ENCODE results near the gene SGMS1. TPM values are rescaled to one million over a fixed set of nuclear protein-coding genes. Genes with fewer than 3 reads are reported as not detected.
"Not testable (repeated sequence)": the region's sequence is repeated elsewhere in the genome, so short reads cannot be mapped to it uniquely, and the experiment has no call there.

Gene SGMS1
- total and polyA plus RNA-seq, 8 donors = 47.0 to 58.1 (median 54.0) TPM

- Histone ChIP-seq H3K36me3 (no peaks in the 10 kb centered on the region), H3K27me3 (no peaks in the 10 kb centered on the region), H3K4me1 (no peaks in the 10 kb centered on the region), H3K27ac (no peak overlapping the region), H3K9me3 (no peaks in the 10 kb centered on the region), H3K4me3 (no peak overlapping the region)
- intact Hi-C loops (cut with DNase I) = no loop called here
- DNase-seq = no peak
- TF ChIP-seq CTCF (IDR thresholded peaks at IDR 0.05) = no peak
- no peak for ATAC-seq
Measured at GRCh38 chr10:50271564-50272250, 352.0 kb downstream of the SGMS1 start.

DNA sequence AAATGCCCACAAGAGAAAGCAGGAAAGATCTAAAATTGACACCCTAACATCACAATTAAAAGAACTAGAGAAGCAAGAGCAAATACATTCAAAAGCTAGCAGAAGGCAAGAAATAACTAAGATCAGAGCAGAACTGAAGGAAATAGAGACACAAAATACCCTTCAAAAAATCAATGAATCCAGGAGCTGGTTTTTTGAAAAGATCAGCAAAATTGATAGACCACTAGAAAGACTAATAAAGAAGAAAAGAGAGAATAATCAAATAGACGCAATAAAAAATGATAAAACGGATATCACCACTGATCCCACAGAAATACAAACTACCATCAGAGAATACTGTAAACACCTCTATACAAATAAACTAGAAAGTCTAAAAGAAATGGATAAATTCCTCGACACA is 355.9 kb downstream of the SGMS1 start:
- intact Hi-C loops (cut with DNase I); ATAC-seq; H3K27ac ChIP-seq; DNase-seq; H3K4me3 ChIP-seq; H3K36me3 ChIP-seq; H3K9me3 ChIP-seq; H3K4me1 ChIP-seq; H3K27me3 ChIP-seq: not testable (repeated sequence)

- ATAC-seq; H3K9me3 ChIP-seq; H3K36me3 ChIP-seq; intact Hi-C loops (cut with DNase I); H3K4me1 ChIP-seq; H3K27me3 ChIP-seq; H3K4me3 ChIP-seq; DNase-seq; H3K27ac ChIP-seq: not testable (repeated sequence)
Measured at GRCh38 chr10:50262625-50263024, 361.1 kb downstream of the SGMS1 start.

DNA sequence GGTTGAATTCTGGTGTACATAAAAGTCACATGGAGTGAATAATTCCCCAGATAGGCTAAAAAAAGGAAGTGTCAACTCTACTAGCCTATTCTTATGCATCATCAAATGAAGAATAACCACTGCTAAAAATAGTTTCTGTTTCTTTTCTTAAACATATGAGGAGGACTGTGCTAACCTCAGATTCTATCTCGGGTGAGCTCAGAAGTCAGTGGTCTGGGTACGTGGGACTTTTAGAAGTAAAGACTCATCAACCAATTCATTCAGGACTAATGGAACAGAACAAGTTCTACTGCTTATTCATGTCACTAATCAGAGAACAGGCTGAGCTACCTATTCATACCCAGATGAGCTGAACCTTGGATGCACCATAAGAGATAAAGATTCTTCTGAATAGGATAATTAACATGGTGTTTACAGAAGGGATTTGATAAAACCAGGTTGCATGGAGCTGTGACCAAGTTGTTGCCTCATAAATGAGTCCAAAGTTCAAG is 362.9 kb downstream of the SGMS1 start:
- Histone ChIP-seq H3K4me3 (no peak overlapping the region), H3K4me1 (no peaks in the 10 kb centered on the region), H3K27ac (no peak overlapping the region), H3K9me3 (no peaks in the 10 kb centered on the region), H3K36me3 (no peaks in the 10 kb centered on the region), H3K27me3 (no peaks in the 10 kb centered on the region)
- DNase-seq (no peak), ATAC-seq (no peak)
- no peak for TF ChIP-seq CTCF (IDR thresholded peaks at IDR 0.05)
- intact Hi-C loops (cut with DNase I) = no loop called here

Other genes with a start within 250 kb of the SGMS1 start
- 1 to 10 TPM; 4.0 to 6.5 TPM for gene ASAH2B, start 116.0 kb upstream of the SGMS1 start, total RNA-seq
- 10 to 100 TPM in 5 of 6 donors, 1 to 10 TPM in 1; 7.2 to 12.7 (median 10.4) TPM for gene ASAH2B, start 116.0 kb upstream of the SGMS1 start, polyA plus RNA-seq (ENCODE audit: insufficient read length in 6 of 6)